WI38 (cell line): ENCODE results near the gene ABCC3.

Experiments
- H3K4me3 ChIP-seq: 2 replicates; pipeline ENCODE4 v1.5.1; 2011; ENCODE audit warnings: low read depth, mild to moderate bottlenecking, control low read depth, low read length
- CTCF ChIP-seq: IDR thresholded peaks from 2 replicates; pipeline ENCODE4 v1.5.1; 2012; ENCODE audit warnings: low read depth, mild to moderate bottlenecking, control low read depth, low read length

ABCC3 gene

GRCh38 chr17:50737118-50737698, 102.5 kb downstream of the ABCC3 start:
- no peak for TF ChIP-seq CTCF
- no peak overlapping the region for H3K4me3 ChIP-seq

DNA sequence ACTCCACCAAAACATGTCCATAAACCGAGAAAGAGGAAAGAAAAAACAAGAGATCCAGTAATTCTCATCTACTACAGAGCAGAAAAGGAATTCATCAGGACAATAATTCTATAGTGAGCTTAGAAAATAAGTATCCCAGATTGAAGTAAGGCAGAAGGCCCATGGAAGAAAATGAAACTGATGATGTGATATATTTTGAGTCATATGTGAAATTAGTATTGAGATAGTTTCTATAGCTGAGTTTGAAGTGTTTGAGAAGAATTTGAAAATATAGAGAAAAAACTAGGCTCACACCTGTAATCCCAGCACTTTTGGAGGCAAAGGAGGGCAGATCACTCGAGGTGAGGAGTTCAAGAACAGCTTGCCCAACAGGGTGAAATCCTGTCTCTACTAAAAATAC, 104.4 kb downstream of the ABCC3 start:
- no peak for TF ChIP-seq CTCF
- no peak overlapping the region for H3K4me3 ChIP-seq
